HL-60 (cell line): ENCODE data around the gene SLC25A48.

ENCODE experiments used
- DNase-seq, 2 experiments: peaks; one replicate each; pipeline ENCODE4 v3.0.0-alpha.2; 2010 to 2020; ENCODE audit warnings: low read depth in 1 of 2, low spot score in 1 of 2
- H3K27ac ChIP-seq: fragments of 250-450 bp; sonication (Bioruptor Pico); replicated peaks from 2 replicates; pipeline ENCODE4 v1.5.1; 2020; ENCODE audit warnings: mild to moderate bottlenecking, moderate library complexity
- H3K27me3 ChIP-seq: fragments of 250-450 bp; sonication (Bioruptor Pico); 2 replicates; pipeline ENCODE4 v1.5.1; 2021; ENCODE audit warnings: mild to moderate bottlenecking, moderate library complexity; ENCODE audit not compliant: insufficient read depth, poor library complexity, severe bottlenecking
- H3K4me3 ChIP-seq: replicated peaks from 2 replicates; pipeline ENCODE4 v1.5.1; 2011; ENCODE audit warnings: mild to moderate bottlenecking, control low read depth, low read length; ENCODE audit not compliant: insufficient read depth
- CTCF ChIP-seq: IDR thresholded peaks from one replicate; pipeline ENCODE4 v1.5.1; 2011; ENCODE audit warnings: low read length, control low read depth, inconsistent platforms; ENCODE audit not compliant: insufficient read depth
- GABPA ChIP-seq: IDR thresholded peaks from 2 replicates; pipeline ENCODE4 v1.6.1; 2012; ENCODE audit warnings: low read depth
- POLR2AphosphoS5 ChIP-seq: IDR thresholded peaks from 2 replicates; pipeline ENCODE4 v1.6.1; 2012; ENCODE audit warnings: low read depth
- SPI1 ChIP-seq: IDR thresholded peaks from 2 replicates; pipeline ENCODE4 v1.6.1; 2012; ENCODE audit warnings: low read depth, mild to moderate bottlenecking, borderline replicate concordance
- TF ChIP-seq, protein P1 (sequence below): IDR thresholded peaks from 2 replicates; pipeline ENCODE4 v1.6.1; 2012; ENCODE audit warnings: low read depth; ENCODE audit not compliant: insufficient replicate concordance

SLC25A48 gene

GRCh38 chr5:135859641-135860040 lies 25.2 kb downstream of the SLC25A48 start:
- TF ChIP-seq SPI1, result no peak
- TF ChIP-seq POLR2AphosphoS5, result no peak
- TF ChIP-seq CTCF, result no peak
- TF ChIP-seq, protein P1, sequence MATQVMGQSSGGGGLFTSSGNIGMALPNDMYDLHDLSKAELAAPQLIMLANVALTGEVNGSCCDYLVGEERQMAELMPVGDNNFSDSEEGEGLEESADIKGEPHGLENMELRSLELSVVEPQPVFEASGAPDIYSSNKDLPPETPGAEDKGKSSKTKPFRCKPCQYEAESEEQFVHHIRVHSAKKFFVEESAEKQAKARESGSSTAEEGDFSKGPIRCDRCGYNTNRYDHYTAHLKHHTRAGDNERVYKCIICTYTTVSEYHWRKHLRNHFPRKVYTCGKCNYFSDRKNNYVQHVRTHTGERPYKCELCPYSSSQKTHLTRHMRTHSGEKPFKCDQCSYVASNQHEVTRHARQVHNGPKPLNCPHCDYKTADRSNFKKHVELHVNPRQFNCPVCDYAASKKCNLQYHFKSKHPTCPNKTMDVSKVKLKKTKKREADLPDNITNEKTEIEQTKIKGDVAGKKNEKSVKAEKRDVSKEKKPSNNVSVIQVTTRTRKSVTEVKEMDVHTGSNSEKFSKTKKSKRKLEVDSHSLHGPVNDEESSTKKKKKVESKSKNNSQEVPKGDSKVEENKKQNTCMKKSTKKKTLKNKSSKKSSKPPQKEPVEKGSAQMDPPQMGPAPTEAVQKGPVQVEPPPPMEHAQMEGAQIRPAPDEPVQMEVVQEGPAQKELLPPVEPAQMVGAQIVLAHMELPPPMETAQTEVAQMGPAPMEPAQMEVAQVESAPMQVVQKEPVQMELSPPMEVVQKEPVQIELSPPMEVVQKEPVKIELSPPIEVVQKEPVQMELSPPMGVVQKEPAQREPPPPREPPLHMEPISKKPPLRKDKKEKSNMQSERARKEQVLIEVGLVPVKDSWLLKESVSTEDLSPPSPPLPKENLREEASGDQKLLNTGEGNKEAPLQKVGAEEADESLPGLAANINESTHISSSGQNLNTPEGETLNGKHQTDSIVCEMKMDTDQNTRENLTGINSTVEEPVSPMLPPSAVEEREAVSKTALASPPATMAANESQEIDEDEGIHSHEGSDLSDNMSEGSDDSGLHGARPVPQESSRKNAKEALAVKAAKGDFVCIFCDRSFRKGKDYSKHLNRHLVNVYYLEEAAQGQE, result no peak
- no peak for TF ChIP-seq GABPA
- no peaks in the 10 kb centered on the region for H3K27me3 ChIP-seq
- no peak for DNase-seq
- H3K27ac ChIP-seq, result no peak overlapping the region
- no peak overlapping the region for H3K4me3 ChIP-seq

GRCh38 chr5:135861641-135862040 lies 27.2 kb downstream of the SLC25A48 start:
- DNase-seq, result no peak
- H3K27ac ChIP-seq, result no peak overlapping the region
- H3K27me3 ChIP-seq, result no peaks in the 10 kb centered on the region
- no peak for TF ChIP-seq GABPA
- no peak for TF ChIP-seq CTCF
- no peak for TF ChIP-seq SPI1
- TF ChIP-seq POLR2AphosphoS5, result no peak
- TF ChIP-seq, protein P1, result no peak
- no peak overlapping the region for H3K4me3 ChIP-seq

DNA sequence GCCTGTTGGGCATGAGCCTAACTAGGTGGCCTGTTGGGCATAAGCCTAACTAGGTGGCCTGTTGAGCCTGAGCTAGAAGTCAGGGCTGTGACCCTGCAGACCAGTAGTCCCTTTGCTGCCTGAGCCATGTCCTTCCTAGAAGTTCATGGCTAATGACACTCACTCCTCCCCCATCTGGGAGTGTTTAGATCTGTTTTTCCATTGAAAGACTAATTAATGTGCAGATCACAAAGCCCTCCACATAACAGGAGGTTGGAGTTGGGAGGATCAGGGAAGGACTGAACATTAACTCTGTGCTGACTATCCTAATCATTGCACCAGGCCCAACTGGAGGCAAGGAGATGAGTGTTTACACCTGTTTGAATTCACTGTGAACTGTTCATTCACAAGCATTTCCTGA lies 27.6 kb downstream of the SLC25A48 start:
- no peaks in the 10 kb centered on the region for H3K27me3 ChIP-seq
- TF ChIP-seq SPI1, result no peak
- TF ChIP-seq, protein P1, result no peak
- no peak for TF ChIP-seq CTCF
- no peak for TF ChIP-seq GABPA
- no peak for TF ChIP-seq POLR2AphosphoS5
- H3K4me3 ChIP-seq, result no peak overlapping the region
- no peak for DNase-seq
- no peak overlapping the region for H3K27ac ChIP-seq
